NB4 (cell line): ENCODE results near the gene ASAP2.

Experiments
- CTCF ChIP-seq: IDR thresholded peaks from one replicate; pipeline ENCODE4 v1.5.1; 2012; ENCODE audit warnings: low read depth, low read length
- MAX ChIP-seq: IDR thresholded peaks from 2 replicates; pipeline ENCODE4 v1.6.1; 2011; ENCODE audit warnings: low read depth, low read length
- MYC ChIP-seq: IDR thresholded peaks from 2 replicates; pipeline ENCODE4 v1.6.1; 2011; ENCODE audit warnings: low read depth, low read length
- POLR2A ChIP-seq: IDR thresholded peaks from 2 replicates; pipeline ENCODE4 v1.6.1; 2011; ENCODE audit warnings: mild to moderate bottlenecking; ENCODE audit not compliant: insufficient read length; ENCODE audit errors: extremely low read depth

DNA sequence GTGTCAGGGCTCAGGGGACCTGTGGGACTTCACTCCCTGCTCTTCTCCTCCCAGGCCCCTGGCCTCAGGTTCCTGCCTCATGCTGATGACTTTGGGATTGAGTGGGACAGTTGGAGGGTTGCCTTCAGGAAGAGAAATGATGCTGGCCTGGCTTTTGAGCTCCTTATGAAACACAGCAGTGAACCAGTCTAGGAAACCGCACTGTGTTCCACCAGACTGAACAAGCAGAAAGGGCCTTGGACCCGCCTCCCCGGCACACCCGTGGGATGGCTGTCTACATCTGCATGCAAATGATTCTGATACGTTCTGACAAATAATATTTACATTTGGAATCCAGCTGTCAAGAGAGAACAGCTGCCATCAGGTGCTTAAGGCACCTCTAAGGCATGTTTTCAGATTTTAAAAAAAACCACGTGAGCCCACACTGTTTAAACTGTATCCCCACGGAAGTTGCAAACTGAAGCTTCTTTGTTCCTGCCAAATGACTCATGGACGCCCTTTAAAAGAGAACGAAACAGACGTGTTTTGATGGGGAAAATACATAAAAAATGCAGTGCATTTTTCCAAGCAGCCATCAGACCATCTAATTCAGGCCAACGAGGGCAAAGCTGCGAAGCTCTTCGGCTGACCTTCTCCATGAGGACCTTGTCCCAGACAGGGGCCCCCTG is 27.6 kb upstream of the ASAP2 start:
- TF ChIP-seq CTCF (no peak), POLR2A (no peak), MAX (no peak), MYC (no peak)
